ENCODE results near the gene ASB4. TPM values are rescaled to one million over a fixed set of nuclear protein-coding genes. Genes with fewer than 3 reads are reported as not detected.
"Not testable (repeated sequence)": the region's sequence is repeated elsewhere in the genome, so short reads cannot be mapped to it uniquely, and the experiment has no call there.

Gene ASB4
- total RNA-seq, 2 donors from 2014 or later: 0.57 TPM; not detected in 1

GRCh38 chr7:95501261-95501832 is 15.6 kb downstream of the ASB4 start:
- 71% methylated on average over 5 of the region's 5 CpGs for WGBS
- Histone ChIP-seq H3K36me3 (no peaks in the 10 kb centered on the region), H3K4me1 (replicated peaks) (no peaks in the 10 kb centered on the region), H3K9me3 (no peaks in the 10 kb centered on the region), H3K4me3 (no peak overlapping the region), H3K27me3 (replicated peaks; ENCODE audit: insufficient read depth) (no peaks in the 10 kb centered on the region), H3K27ac (no peak overlapping the region)
- intact Hi-C loops (cut with DNase I): no loop called here
- no peak for TF ChIP-seq POLR2A (IDR thresholded peaks at IDR 0.05)
- no peak for TF ChIP-seq CTCF (IDR thresholded peaks at IDR 0.05)
- no peak for TF ChIP-seq POLR2AphosphoS5 (IDR thresholded peaks at IDR 0.05)
- no peak for DNase-seq (ENCODE audit: low spot score)

DNA sequence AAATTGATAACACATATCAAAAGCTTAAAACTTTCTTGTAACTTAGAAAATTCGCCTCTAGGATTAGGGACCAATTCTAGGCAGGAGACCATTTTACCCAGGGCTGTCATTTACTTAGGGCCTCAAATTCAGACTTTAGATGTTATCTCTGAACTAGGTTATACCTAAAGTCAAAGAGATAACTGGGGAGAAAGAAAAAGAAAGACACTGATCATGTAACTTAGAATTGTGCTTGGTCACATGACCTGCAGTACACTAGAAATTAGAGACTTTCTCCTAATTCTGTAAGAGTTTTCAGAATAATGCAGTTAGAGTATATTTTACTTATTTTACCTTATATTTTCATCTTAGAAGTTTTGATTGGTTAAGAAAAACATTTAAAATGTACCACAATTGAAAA is 16.7 kb downstream of the ASB4 start:
- H3K4me3 ChIP-seq: no peak overlapping the region
- no peak for DNase-seq (ENCODE audit: low spot score)
- H3K4me1 ChIP-seq (replicated peaks): no peaks in the 10 kb centered on the region
- H3K9me3 ChIP-seq: no peaks in the 10 kb centered on the region
- H3K27me3 ChIP-seq (replicated peaks; ENCODE audit: insufficient read depth): no peaks in the 10 kb centered on the region
- intact Hi-C loops (cut with DNase I): no loop called here
- TF ChIP-seq CTCF (IDR thresholded peaks at IDR 0.05) (no peak), POLR2AphosphoS5 (IDR thresholded peaks at IDR 0.05) (no peak), POLR2A (IDR thresholded peaks at IDR 0.05) (no peak)
- H3K27ac ChIP-seq: no peak overlapping the region
- H3K36me3 ChIP-seq: no peaks in the 10 kb centered on the region
- 86% methylated on average over 1 of the region's 1 CpG for WGBS

GRCh38 chr7:95503271-95504131 is 17.8 kb downstream of the ASB4 start:
- no peaks in the 10 kb centered on the region for H3K27me3 ChIP-seq (replicated peaks; ENCODE audit: insufficient read depth)
- H3K9me3 ChIP-seq: no peaks in the 10 kb centered on the region
- 78% methylated on average over 6 of the region's 6 CpGs for WGBS
- H3K4me3 ChIP-seq: no peak overlapping the region
- H3K36me3 ChIP-seq: no peaks in the 10 kb centered on the region
- intact Hi-C loops (cut with DNase I): no loop called here
- no peaks in the 10 kb centered on the region for H3K4me1 ChIP-seq (replicated peaks)
- no peak for DNase-seq (ENCODE audit: low spot score)
- no peak overlapping the region for H3K27ac ChIP-seq
- TF ChIP-seq POLR2AphosphoS5 (IDR thresholded peaks at IDR 0.05) (no peak), CTCF (IDR thresholded peaks at IDR 0.05) (no peak), POLR2A (IDR thresholded peaks at IDR 0.05) (no peak)

DNA sequence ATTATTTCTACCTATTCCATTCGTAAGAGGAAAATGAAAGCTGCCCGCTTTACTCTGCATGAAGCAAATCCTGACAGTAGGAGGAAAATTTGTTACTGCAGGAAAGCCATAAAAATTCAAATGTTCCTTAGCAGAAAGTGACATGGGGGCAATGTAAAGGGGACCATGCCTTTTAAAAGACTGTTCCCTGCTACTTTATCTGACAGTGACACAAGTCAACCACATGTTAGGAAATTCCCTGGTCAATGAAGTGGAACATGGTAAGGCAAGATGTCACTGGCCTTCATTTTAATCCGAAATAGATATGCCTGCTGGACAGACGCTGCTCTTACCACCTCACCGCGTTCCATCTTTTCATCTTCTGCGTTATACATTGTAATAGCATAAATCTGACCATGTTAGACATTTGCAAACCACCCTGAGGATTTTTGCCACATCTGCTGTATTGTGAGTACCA is 18.4 kb downstream of the ASB4 start:
- intact Hi-C loops (cut with DNase I); H3K36me3 ChIP-seq; DNase-seq (ENCODE audit: low spot score); H3K4me1 ChIP-seq (replicated peaks); H3K27me3 ChIP-seq (replicated peaks; ENCODE audit: insufficient read depth); H3K27ac ChIP-seq; H3K9me3 ChIP-seq; H3K4me3 ChIP-seq: not testable (repeated sequence)
- 85% methylated on average over 7 of the region's 7 CpGs for WGBS

DNA sequence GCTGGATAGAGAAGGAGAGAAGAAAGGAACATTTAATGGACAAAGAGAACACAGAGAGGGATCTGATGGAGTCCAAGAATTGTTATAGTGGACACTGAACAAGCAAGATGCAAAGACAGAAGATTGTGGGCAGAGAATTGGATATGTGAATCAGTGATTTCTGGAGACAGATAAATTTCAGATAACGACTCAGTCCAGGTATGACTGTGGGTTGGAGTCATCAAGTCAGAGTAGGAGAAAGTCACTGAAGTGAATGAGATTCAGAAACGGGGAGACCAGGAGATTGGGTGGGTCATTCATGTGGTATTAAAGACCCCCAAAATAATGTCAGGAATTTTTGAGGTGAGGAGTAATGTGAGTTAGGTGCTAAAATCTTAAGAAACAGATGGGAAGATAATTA is 23.0 kb downstream of the ASB4 start:
- no peaks in the 10 kb centered on the region for H3K9me3 ChIP-seq
- DNase-seq (ENCODE audit: low spot score): no peak
- 75% methylated on average over 2 of the region's 2 CpGs for WGBS
- intact Hi-C loops (cut with DNase I): no loop called here
- no peak overlapping the region for H3K4me3 ChIP-seq
- no peaks in the 10 kb centered on the region for H3K27me3 ChIP-seq (replicated peaks; ENCODE audit: insufficient read depth)
- TF ChIP-seq POLR2AphosphoS5 (IDR thresholded peaks at IDR 0.05): no peak
- no peak for TF ChIP-seq POLR2A (IDR thresholded peaks at IDR 0.05)
- no peak for TF ChIP-seq CTCF (IDR thresholded peaks at IDR 0.05)
- no peaks in the 10 kb centered on the region for H3K4me1 ChIP-seq (replicated peaks)
- no peaks in the 10 kb centered on the region for H3K36me3 ChIP-seq
- H3K27ac ChIP-seq: no peak overlapping the region

Data from prostate gland (tissue), 2 donors.